ENCODE measurements around the gene CCDC197. TPM values are rescaled to one million over a fixed set of nuclear protein-coding genes. Genes with fewer than 3 reads are reported as not detected.

Gene CCDC197
- total and polyA plus RNA-seq, 9 of the 15 experiments (the other 6 are each of a cell fraction or from before 2014, with no cell fraction given), result not detected

- TF ChIP-seq ZNF280A (IDR thresholded peaks at IDR 0.05; ENCODE audit: low read depth, partially characterized antibody) (no peak), POU5F1 (IDR thresholded peaks at IDR 0.05; ENCODE audit: borderline replicate concordance, low read depth, low read length, partially characterized antibody) (no peak), ZNF766 (CRISPR knock-in tag; conservative IDR thresholded peaks at IDR 0.05) (no peak), KDM2B (CRISPR knock-in tag; IDR thresholded peaks at IDR 0.05) (no peak), KDM4B (IDR thresholded peaks at IDR 0.05; ENCODE audit: borderline replicate concordance in 2 of 2, low read depth in 1 of 2) (no peak), MAFG (tag; conservative IDR thresholded peaks at IDR 0.05) (0 out of 2 replicates have a peak, but pooled peaks have one; percentile 15), C11orf30 (IDR thresholded peaks at IDR 0.05; ENCODE audit: low read depth) (peak; percentile 35; the same call in 1 of the 2 replicates)
These were observed 12.7 kb downstream of the CCDC197 start (continued) for GRCh38 chr14:94009767-94010166.

DNA sequence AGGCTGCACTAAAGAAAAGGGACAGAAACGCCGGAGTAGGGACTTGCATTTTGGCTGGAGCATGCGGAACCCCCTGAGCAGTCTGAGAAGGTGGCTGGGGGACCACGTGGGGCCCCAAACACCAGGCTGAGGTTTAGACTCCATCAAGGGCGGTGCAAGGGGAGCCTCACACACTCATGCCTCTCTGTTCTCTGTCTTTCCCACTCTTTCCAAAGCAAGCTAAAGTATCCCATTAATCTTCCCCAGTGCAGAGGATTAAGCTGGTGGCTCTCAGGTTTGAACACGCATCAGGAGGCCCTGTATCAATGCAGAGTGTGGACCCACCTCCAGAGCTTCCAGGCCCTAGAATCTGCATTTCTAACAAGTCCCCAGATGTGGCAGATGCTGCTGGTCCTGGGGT, 13.5 kb downstream of the CCDC197 start:
- Histone ChIP-seq H3K9ac (ENCODE audit: insufficient read depth in 1 of 2, low read depth in 2 of 2, low read length in 2 of 2) (no peak overlapping the region), H3K9me1 (ENCODE audit: control insufficient read depth, insufficient read depth, low read length) (no peaks in the 10 kb centered on the region), H3K4me3 (no peak overlapping the region), H2AFZ (ENCODE audit: low read depth, low read length) (no peak overlapping the region), H3K36me3 (ENCODE audit: control insufficient read depth, insufficient read depth, low read length) (no peaks in the 10 kb centered on the region), H3K79me2 (ENCODE audit: control insufficient read depth, insufficient read depth, low read length) (no peaks in the 10 kb centered on the region), H3K4me1 (replicated peaks in 1 of 2; ENCODE audit: control insufficient read depth in 2 of 2, insufficient read depth in 2 of 2, low read length in 2 of 2) (no peaks in the 10 kb centered on the region), H4K20me1 (replicated peaks; ENCODE audit: control insufficient read depth, insufficient read depth, low read length) (no peaks in the 10 kb centered on the region; the same call in 1 of the 2 replicates), H3K27me3 (ENCODE audit: control insufficient read depth in 2 of 2, insufficient read depth in 2 of 2, low read length in 2 of 2) (peaks cover 2 to 8% of the 10 kb centered on the region in 2 experiments; a peak in 3 of 5 replicates), H3K27ac (ENCODE audit: extremely low read depth, low read depth, low read length) (no peak overlapping the region), H3K4me2 (ENCODE audit: insufficient read depth, low read length) (no peak overlapping the region), H3K9me3 (replicated peaks; ENCODE audit: control insufficient read depth, insufficient read depth, low read depth, low read length) (no peaks in the 10 kb centered on the region)
- DNase-seq (ENCODE audit: extremely low read depth in 1 of 4, low spot score in 3 of 4), result no peak
- intact Hi-C loops (cut with micrococcal nuclease), result no loop called here
- ChIA-PET CTCF (ENCODE audit: low intra/inter-chr PET ratio) (no interaction called here), POLR2A (no interaction called here)
- ATAC-seq, result no peak
- in situ Hi-C loops (cut with MboI), result no loop called here
- WGBS (ENCODE audit: insufficient coverage, low coverage, missing lambda C conversion rate), result 0% methylated on average over 5 of the region's 6 CpGs
- no TSS peak for BruUV-seq (replicated peaks)
- FAIRE-seq, result no peak
- no peak for TF ChIP-seq NCOA2 (IDR thresholded peaks at IDR 0.05; ENCODE audit: partially characterized antibody in 2 of 2)
- no peak for TF ChIP-seq EP400 (IDR thresholded peaks at IDR 0.05)
- TF ChIP-seq PHF8 (IDR thresholded peaks at IDR 0.05; ENCODE audit: borderline replicate concordance, low read length), result no peak
- TF ChIP-seq, protein P1, sequence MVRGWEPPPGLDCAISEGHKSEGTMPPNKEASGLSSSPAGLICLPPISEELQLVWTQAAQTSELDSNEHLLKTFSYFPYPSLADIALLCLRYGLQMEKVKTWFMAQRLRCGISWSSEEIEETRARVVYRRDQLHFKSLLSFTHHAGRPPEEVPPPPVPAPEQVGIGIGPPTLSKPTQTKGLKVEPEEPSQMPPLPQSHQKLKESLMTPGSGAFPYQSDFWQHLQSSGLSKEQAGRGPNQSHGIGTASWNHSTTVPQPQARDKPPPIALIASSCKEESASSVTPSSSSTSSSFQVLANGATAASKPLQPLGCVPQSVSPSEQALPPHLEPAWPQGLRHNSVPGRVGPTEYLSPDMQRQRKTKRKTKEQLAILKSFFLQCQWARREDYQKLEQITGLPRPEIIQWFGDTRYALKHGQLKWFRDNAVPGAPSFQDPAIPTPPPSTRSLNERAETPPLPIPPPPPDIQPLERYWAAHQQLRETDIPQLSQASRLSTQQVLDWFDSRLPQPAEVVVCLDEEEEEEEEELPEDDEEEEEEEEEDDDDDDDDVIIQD (CRISPR knock-in tag; IDR thresholded peaks at IDR 0.05), result no peak
- TF ChIP-seq ZKSCAN1 (IDR thresholded peaks at IDR 0.05; ENCODE audit: low read depth, low read length), result no peak
- TF ChIP-seq, protein P2, sequence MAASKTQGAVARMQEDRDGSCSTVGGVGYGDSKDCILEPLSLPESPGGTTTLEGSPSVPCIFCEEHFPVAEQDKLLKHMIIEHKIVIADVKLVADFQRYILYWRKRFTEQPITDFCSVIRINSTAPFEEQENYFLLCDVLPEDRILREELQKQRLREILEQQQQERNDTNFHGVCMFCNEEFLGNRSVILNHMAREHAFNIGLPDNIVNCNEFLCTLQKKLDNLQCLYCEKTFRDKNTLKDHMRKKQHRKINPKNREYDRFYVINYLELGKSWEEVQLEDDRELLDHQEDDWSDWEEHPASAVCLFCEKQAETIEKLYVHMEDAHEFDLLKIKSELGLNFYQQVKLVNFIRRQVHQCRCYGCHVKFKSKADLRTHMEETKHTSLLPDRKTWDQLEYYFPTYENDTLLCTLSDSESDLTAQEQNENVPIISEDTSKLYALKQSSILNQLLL (CRISPR knock-in tag; IDR thresholded peaks at IDR 0.05; ENCODE audit: borderline replicate concordance), result no peak
- TF ChIP-seq PCBP2 (IDR thresholded peaks at IDR 0.05; ENCODE audit: low read depth, low read length, poor library complexity, severe bottlenecking), result no peak
- no peak for TF ChIP-seq HNRNPK (IDR thresholded peaks at IDR 0.05; ENCODE audit: low read depth, low read length, poor library complexity, severe bottlenecking)
- TF ChIP-seq ZNF143 (CRISPR knock-in tag; IDR thresholded peaks at IDR 0.05), result no peak
- no peak for TF ChIP-seq ARNT (IDR thresholded peaks at IDR 0.05)
- TF ChIP-seq ESRRB (CRISPR knock-in tag; IDR thresholded peaks at IDR 0.05; ENCODE audit: borderline replicate concordance), result no peak
